ENCODE data around the gene CTNNB1. TPM values are rescaled to one million over a fixed set of nuclear protein-coding genes. Genes with fewer than 3 reads are reported as not detected.
A peak's percentile ranks its signal among the peaks of the same experiment; 100 is the strongest.
"Not testable (repeated sequence)": the region's sequence is repeated elsewhere in the genome, so short reads cannot be mapped to it uniquely, and the experiment has no call there.

CTNNB1 gene
- total RNA-seq, 1 experiment from 2014 or later = 258 TPM

- H3K27ac Mint-ChIP-seq (ENCODE audit: unreplicated experiment) = no peak overlapping the region
- BruUV-seq (replicated peaks) = no TSS peak
- no peak overlapping the region for H3K4me3 Mint-ChIP-seq (ENCODE audit: low read depth, unreplicated experiment)
- peaks cover 4% of the 10 kb centered on the region for H3K9me3 Mint-ChIP-seq (ENCODE audit: low read depth, unreplicated experiment)
- CTCF ChIA-PET = no interaction called here
- DNase-seq = peak; percentile 20
- intact Hi-C loops (cut with micrococcal nuclease; ENCODE audit: unreplicated experiment) = no loop called here
- H3K4me1 Mint-ChIP-seq (ENCODE audit: low read depth, unreplicated experiment) = peaks cover 32% of the 10 kb centered on the region
- TF ChIP-seq CTCF (IDR thresholded peaks at IDR 0.05; ENCODE audit: unreplicated experiment) = no peak
- H3K27me3 Mint-ChIP-seq (ENCODE audit: unreplicated experiment) = peaks cover 9% of the 10 kb centered on the region
- no peaks in the 10 kb centered on the region for H3K36me3 Mint-ChIP-seq (ENCODE audit: insufficient read depth, unreplicated experiment)
These were observed 75.8 kb downstream of the CTNNB1 start for GRCh38 chr3:41274944-41275668.

GRCh38 chr3:41276191-41276590 lies 76.9 kb downstream of the CTNNB1 start:
- H3K36me3 Mint-ChIP-seq (ENCODE audit: insufficient read depth, unreplicated experiment) = no peaks in the 10 kb centered on the region
- H3K9me3 Mint-ChIP-seq (ENCODE audit: low read depth, unreplicated experiment) = peaks cover 8% of the 10 kb centered on the region
- DNase-seq = no peak
- no peak for TF ChIP-seq CTCF (IDR thresholded peaks at IDR 0.05; ENCODE audit: unreplicated experiment)
- intact Hi-C loops (cut with micrococcal nuclease; ENCODE audit: unreplicated experiment) = no loop called here
- no TSS peak for BruUV-seq (replicated peaks)
- peaks cover 32% of the 10 kb centered on the region for H3K4me1 Mint-ChIP-seq (ENCODE audit: low read depth, unreplicated experiment)
- H3K27ac Mint-ChIP-seq (ENCODE audit: unreplicated experiment) = no peak overlapping the region
- H3K4me3 Mint-ChIP-seq (ENCODE audit: low read depth, unreplicated experiment) = no peak overlapping the region
- peaks cover 20% of the 10 kb centered on the region for H3K27me3 Mint-ChIP-seq (ENCODE audit: unreplicated experiment)
- CTCF ChIA-PET = interaction anchor here (0.6 kb wide), 1 partner anchor 1744 kb away, joined by 3 read pairs; no protein-coding TSS in a partner anchor

- intact Hi-C loops (cut with micrococcal nuclease; ENCODE audit: unreplicated experiment) = no loop called here
- Mint-ChIP-seq H3K9me3 (ENCODE audit: low read depth, unreplicated experiment) (peaks cover 6% of the 10 kb centered on the region), H3K4me3 (ENCODE audit: low read depth, unreplicated experiment) (no peak overlapping the region), H3K4me1 (ENCODE audit: low read depth, unreplicated experiment) (peaks cover 32% of the 10 kb centered on the region), H3K27me3 (ENCODE audit: unreplicated experiment) (peaks cover 21% of the 10 kb centered on the region), H3K27ac (ENCODE audit: unreplicated experiment) (no peak overlapping the region), H3K36me3 (ENCODE audit: insufficient read depth, unreplicated experiment) (no peaks in the 10 kb centered on the region)
- no peak for TF ChIP-seq CTCF (IDR thresholded peaks at IDR 0.05; ENCODE audit: unreplicated experiment)
- no peak for DNase-seq
- CTCF ChIA-PET = no interaction called here
- no TSS peak for BruUV-seq (replicated peaks)
These were observed 78.6 kb downstream of the CTNNB1 start for GRCh38 chr3:41277790-41278465.

GRCh38 chr3:41284934-41285333 lies 85.6 kb downstream of the CTNNB1 start:
- CTCF ChIA-PET; H3K36me3 Mint-ChIP-seq (ENCODE audit: insufficient read depth, unreplicated experiment): not testable (repeated sequence)

GRCh38 chr3:41286305-41286704 lies 87.0 kb downstream of the CTNNB1 start:
- H3K27ac Mint-ChIP-seq (ENCODE audit: unreplicated experiment) = no peak overlapping the region
- H3K36me3 Mint-ChIP-seq (ENCODE audit: insufficient read depth, unreplicated experiment) = no peaks in the 10 kb centered on the region
- no peak overlapping the region for H3K4me3 Mint-ChIP-seq (ENCODE audit: low read depth, unreplicated experiment)
- no peaks in the 10 kb centered on the region for H3K4me1 Mint-ChIP-seq (ENCODE audit: low read depth, unreplicated experiment)
- BruUV-seq (replicated peaks) = no TSS peak
- intact Hi-C loops (cut with micrococcal nuclease; ENCODE audit: unreplicated experiment) = no loop called here
- H3K27me3 Mint-ChIP-seq (ENCODE audit: unreplicated experiment) = peaks cover under 1% of the 10 kb centered on the region
- TF ChIP-seq CTCF (IDR thresholded peaks at IDR 0.05; ENCODE audit: unreplicated experiment) = no peak
- CTCF ChIA-PET = no interaction called here
- DNase-seq = no peak
- H3K9me3 Mint-ChIP-seq (ENCODE audit: low read depth, unreplicated experiment) = no peaks in the 10 kb centered on the region

More at GRCh38 chr3:41284934-41285333, 85.6 kb downstream of the CTNNB1 start:
- peaks cover 14% of the 10 kb centered on the region for H3K27me3 Mint-ChIP-seq (ENCODE audit: unreplicated experiment)
- H3K4me3 Mint-ChIP-seq (ENCODE audit: low read depth, unreplicated experiment); H3K9me3 Mint-ChIP-seq (ENCODE audit: low read depth, unreplicated experiment); intact Hi-C loops (cut with micrococcal nuclease; ENCODE audit: unreplicated experiment); DNase-seq; H3K27ac Mint-ChIP-seq (ENCODE audit: unreplicated experiment); H3K4me1 Mint-ChIP-seq (ENCODE audit: low read depth, unreplicated experiment); BruUV-seq (replicated peaks): not testable (repeated sequence)

Measured in Calu3 (cell line).